H1 (cell line): Measurements from ENCODE around the gene ATXN2.

ENCODE experiments used
- ATF3 ChIP-seq: IDR thresholded peaks from 2 replicates; pipeline ENCODE4 v1.6.1; 2011; ENCODE audit warnings: low read depth, mild to moderate bottlenecking, low read length; ENCODE audit not compliant: insufficient read depth
- CEBPB ChIP-seq: IDR thresholded peaks from 2 replicates; pipeline ENCODE4 v1.6.1; 2012; ENCODE audit warnings: low read depth, low read length
- CTCF ChIP-seq, 3 experiments: IDR thresholded peaks; 1 replicate in 2 of 3; 2 replicates in 1 of 3; pipeline versions ENCODE4 v1.5.1 to v1.6.1; 2011; ENCODE audit warnings: low read length in 3 of 3, mild to moderate bottlenecking in 3 of 3, inconsistent platforms in 2 of 3, low read depth in 1 of 3, moderate library complexity in 1 of 3; ENCODE audit not compliant: insufficient read depth in 1 of 3; ENCODE audit errors: control extremely low read depth in 1 of 3
- EP300 ChIP-seq, 2 experiments: IDR thresholded peaks; 1 replicate in 1 of 2; 2 replicates in 1 of 2; pipeline ENCODE4 v1.6.1; 2011 to 2012; ENCODE audit warnings: low read depth in 2 of 2, low read length in 2 of 2, mild to moderate bottlenecking in 2 of 2, borderline replicate concordance in 1 of 2, inconsistent platforms in 1 of 2, moderate library complexity in 1 of 2
- JUND ChIP-seq: IDR thresholded peaks from 2 replicates; pipeline ENCODE4 v1.6.1; 2011; ENCODE audit warnings: mild to moderate bottlenecking, improper control_type of control experiment, low read length
- MAX ChIP-seq: IDR thresholded peaks from 2 replicates; pipeline ENCODE4 v1.6.1; 2012; ENCODE audit warnings: inconsistent platforms
- POU5F1 ChIP-seq: IDR thresholded peaks from 2 replicates; pipeline ENCODE4 v1.6.1; 2011; ENCODE audit warnings: low read depth, mild to moderate bottlenecking, low read length, moderate library complexity
- RBBP5 ChIP-seq: IDR thresholded peaks from 2 replicates; pipeline ENCODE4 v1.7.1; 2012; ENCODE audit warnings: low read depth, mild to moderate bottlenecking, inconsistent platforms, low read length, moderate library complexity, borderline replicate concordance
- RFX5 ChIP-seq: IDR thresholded peaks from 2 replicates; pipeline ENCODE4 v1.6.1; 2011; ENCODE audit warnings: low read depth, low read length, improper control_type of control experiment, borderline replicate concordance
- ZNF274 ChIP-seq: IDR thresholded peaks from 2 replicates; pipeline ENCODE4 v1.7.0; 2012; ENCODE audit warnings: low read length, borderline replicate concordance; ENCODE audit errors: extremely low read depth

GRCh38 chr12:111546758-111547383 is 52.2 kb downstream of the ATXN2 start:
- TF ChIP-seq MAX (no peak), CTCF (IDR thresholded peaks at IDR 0.05; ENCODE audit: control extremely low read depth in 1 of 3, insufficient read depth in 1 of 3, low read depth in 1 of 3, low read length in 3 of 3) (no peak), ZNF274 (no peak), CEBPB (no peak), JUND (no peak), POU5F1 (no peak), RBBP5 (no peak), RFX5 (no peak), EP300 (IDR thresholded peaks at IDR 0.05; ENCODE audit: borderline replicate concordance in 1 of 2, low read depth in 2 of 2, low read length in 2 of 2) (no peak), ATF3 (no peak)
